GM18909 (cell line): ENCODE measurements around the gene RAP1GAP2.
"Not testable (repeated sequence)": the region's sequence is repeated elsewhere in the genome, so short reads cannot be mapped to it uniquely, and the experiment has no call there.

Experiments used
- ATAC-seq: cut with Tn5 transposase; IDR thresholded peaks from one replicate; pipeline ENCODE4 v1.9.1; 2021; ENCODE audit warnings: mild to moderate bottlenecking; ENCODE audit not compliant: unreplicated experiment, poor library complexity

The RAP1GAP2 gene

DNA sequence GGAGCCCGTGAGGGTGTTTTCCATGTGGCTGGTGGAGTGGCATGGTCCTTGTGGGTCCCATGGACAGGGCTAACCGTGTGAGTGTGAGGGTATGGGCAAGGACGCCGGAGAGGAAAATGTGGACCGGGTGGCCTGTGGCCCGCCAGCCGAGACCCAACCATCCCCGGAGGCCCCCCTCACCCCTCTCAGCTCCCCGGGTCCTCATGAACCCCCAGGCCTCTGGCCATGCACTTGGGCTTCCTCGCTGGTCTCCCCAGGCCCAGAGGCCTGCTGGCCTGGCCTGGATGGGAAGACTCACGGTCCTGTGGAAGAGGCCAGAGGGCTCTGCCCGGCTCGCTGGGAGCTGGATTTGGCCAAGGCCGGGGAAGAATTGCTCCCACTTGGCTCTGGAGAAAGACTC lies 13.1 kb downstream of the RAP1GAP2 start:
- no peak for ATAC-seq

DNA sequence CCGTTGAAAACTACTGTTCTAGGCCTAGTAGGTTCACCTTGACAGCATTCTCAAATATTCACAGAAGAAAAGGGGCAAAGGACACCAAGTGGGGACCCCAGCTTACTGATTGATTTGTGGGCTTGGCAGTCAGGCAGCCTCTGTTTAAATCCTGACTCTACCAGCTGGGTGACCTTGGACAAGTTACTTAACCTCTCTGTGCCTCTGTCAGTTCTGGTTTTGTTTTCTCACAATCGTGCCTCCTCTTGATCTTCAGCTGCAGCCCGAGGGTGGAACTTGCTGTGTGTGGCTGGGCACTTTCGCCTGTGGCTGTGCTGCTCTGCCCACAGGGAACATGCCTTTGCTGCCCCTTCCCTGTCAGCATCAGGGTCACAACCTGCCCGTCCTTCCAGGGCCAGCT lies 17.8 kb downstream of the RAP1GAP2 start:
- peak; percentile 6 for ATAC-seq

DNA sequence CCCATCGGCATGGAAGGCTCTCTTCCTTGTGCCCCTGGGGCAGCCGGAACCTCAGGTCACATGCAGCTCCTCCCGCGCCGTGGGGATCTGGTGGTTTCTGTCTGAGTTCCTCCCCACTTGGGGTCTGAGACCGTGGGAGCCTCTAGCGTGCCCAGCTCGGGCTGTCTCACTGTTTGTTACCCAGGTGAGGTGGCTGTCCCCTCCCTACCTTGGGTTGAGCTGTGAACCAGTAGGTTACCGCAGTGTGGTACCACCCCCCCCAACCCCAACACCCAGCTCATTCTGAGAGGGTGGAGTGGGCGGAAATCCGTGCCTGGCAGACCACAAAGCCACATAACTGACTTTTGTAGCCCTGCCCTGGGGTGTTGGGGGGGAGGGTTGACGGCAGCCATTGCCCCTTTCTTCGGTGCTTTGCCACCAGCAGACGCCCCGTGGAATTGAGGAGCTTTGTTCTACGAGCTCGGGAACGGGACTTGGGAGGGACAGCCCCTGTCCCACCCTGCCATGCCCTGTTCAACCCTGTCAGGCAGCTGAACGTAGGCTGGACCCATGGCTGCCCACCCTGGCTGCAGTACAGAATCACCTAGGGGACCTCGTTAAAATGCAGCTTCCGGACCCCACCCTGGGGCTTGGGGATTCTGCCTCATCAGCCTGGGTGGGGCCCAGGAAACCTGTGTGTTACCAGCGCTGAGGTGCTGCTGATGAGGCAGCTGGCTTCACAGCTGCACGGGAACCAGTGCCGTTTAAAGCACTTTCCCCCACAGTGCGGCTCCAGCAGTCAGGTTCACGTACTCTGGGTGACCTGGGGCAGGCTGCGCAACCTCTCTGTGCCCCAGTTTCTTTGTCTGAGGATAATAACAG lies 18.5 kb downstream of the RAP1GAP2 start:
- peak; percentile 57 for ATAC-seq

DNA sequence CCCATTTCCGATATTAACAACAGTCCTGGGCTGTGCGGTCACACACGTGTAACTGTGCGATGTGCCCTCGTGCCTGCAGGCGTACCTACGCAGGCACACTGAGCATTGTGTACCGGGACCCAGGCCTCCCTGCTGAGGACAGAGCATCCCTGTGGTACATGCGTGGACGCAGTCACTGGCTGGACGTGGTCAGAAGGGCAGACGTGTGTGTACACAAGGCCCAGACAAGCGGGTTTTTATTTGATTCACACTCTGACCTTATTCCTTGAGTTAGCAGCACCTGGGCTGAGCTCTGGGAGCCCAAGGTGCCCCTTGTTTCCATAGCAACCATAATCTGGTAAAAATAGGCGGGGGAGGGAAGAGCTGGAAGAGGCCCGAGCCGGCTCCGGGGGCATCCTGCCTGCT lies 19.5 kb downstream of the RAP1GAP2 start:
- ATAC-seq, result no peak

DNA sequence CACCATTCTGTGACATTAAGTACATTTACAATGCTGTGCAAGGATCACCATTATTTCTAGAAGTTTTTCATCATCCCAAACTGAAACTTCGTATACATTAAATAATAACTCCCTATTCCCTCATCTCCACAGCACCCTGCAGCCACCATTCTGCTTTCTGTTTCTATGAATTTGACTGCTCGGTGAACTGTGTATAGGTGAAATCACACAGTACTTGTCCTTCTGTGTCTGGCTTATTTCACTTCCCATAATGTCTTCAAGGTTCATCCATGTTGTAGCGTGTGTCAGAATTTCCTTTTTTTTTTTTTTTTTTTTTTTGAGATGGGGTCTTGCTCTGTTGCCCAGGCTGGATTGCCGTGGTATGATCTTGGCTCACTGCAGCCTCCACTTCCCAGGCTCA lies 20.4 kb downstream of the RAP1GAP2 start:
- ATAC-seq, result no peak

DNA sequence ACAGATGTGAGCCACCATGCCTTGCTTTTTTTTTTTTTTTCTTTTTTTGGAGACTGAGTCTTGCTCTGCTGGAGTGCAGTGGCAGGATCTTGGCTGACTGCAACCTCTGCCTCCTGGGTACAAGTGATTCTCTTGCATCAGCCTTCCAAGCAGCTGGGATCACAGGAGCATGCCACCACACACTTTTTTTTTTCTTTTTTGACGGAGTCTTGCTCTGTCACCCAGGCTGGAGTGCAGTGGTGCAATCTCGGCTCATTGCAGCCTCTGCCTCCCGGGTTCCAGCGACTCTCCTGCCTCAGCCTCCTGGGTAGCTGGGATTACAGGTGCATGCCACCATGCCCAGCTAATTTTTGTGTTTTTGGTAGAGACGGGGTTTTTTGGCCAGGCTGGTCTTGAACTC lies 23.1 kb downstream of the RAP1GAP2 start:
- not testable (repeated sequence) for ATAC-seq

DNA sequence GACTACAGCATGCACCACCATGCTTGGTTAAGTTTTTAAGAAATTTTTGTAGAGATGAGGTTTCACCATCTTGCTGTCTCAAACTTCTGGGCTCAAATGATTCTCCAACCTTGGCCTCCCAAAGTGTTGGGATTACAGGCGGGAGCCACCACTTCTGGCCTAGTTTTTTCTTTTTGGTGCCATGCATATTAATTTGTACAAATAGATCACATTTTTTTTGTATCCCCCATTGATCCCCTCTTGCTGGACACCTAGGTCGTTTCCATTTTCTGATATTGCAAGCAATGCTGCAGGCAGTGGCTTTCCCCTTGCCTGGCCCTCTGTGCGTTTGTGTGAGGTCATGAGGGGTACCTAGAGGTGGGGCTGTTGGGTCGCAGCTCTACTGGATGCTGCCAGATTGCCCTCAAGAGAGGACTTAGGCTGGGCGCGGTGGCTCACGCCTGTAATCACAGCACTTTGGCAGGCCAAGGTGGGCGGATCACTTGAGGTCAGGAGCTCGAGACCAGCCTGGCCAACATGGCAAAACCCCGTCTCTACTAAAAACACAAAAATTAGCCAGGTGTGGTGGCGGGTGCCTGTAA lies 23.8 kb downstream of the RAP1GAP2 start:
- ATAC-seq, result no peak

DNA sequence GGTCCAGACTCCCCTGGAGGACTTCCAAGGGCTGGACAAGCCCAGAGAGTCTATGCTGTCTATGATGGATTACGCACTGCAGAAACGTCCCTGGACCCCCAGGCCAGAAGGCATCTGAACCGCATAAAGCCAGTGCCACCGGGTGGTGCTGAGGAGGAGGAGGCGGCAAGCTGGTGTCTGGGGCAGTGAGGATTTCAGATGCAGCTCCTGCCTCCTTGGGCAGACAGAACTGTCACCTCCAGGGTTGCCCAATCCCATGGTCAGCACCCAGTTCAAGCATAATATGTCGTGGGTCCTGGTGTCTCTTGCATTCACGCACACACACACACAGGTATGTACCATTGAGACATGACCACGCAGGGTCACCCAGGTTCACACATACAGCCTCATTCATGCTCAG lies 25.6 kb downstream of the RAP1GAP2 start:
- no peak for ATAC-seq

DNA sequence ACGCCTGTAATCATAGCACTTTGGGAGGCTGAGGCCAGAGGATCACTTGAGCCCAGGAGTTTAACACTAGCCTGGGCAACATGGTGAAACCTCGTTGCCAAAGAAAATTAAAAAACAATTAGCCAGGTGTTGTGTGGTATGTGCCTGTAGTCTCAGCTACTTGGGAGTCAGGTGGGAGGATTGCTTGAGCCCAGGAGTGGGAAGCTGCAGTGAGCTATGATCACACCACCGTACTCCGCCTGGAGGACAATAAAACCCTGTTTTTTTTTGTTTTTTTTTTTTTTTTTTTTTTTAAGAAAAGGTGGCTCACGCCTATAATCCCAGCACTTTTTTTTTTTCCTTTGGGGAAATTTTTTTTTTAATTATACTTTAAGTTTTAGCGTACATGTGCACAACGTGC lies 26.1 kb downstream of the RAP1GAP2 start:
- no peak for ATAC-seq

DNA sequence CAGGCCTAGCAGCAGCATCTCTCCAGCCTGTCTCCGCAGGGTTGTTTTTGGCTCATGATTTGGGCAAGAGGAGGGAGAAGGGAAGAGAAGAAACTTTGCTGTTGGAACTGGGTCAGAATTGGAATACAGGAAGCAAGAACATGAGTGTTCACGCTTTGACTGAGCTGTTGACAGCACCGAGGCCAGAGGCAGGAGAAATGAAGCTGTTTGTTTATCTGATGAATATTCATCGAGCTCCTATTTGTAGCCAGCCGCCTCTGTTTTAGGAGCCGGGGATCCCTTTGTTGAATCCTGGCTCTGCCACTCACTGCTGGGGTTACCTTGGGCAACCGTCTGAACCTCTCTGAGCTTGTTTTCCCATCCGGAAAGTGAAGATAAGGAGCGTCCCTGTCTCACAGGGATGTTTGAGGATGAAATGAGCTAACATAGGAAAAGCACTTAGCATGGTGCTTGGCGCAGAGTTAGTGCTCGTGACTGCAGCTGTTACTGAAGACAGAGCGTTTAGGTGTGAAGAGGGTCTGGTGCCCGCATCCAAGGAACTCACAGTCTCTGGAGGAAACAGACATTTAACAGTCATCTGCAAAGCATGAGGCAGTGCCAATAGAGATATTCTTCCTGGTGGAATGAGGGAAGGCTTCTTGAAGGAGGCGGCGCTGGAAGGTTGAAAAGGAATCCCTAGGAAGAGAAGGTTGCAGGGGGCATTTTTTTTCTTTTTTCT lies 29.2 kb downstream of the RAP1GAP2 start:
- no peak for ATAC-seq

DNA sequence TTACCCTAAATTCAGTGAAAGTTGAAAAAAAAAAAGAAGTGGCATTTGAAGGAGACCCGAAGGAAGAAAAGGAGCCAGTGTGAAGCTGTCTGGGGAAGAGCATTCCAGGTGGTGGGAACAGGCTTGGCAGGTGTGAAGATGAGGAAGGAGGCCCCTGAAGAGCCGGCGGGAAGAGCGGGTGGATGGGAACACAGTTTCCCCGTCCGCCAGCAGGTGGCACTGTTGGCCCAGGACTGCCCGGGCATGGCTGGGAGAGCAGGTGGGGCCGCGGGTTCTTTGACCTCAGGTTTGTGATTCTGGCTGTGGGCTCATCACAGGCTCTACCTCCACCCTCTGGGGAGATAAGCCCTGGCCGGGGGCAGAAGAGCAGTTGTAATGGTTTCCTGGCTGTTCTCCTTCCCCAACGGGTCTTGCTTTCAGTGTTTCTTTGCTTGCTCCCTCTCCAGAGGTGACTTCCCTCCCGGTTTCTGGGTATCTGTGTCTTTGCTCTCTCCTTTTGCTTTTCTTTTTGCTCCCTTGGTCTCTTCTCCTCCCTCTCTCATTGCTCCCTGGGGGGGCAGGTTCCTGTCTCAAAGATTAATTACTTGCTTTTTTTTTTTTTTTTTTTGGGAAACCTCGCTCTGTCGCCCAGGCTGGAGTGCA lies 32.3 kb downstream of the RAP1GAP2 start:
- ATAC-seq, result peak; percentile 47

DNA sequence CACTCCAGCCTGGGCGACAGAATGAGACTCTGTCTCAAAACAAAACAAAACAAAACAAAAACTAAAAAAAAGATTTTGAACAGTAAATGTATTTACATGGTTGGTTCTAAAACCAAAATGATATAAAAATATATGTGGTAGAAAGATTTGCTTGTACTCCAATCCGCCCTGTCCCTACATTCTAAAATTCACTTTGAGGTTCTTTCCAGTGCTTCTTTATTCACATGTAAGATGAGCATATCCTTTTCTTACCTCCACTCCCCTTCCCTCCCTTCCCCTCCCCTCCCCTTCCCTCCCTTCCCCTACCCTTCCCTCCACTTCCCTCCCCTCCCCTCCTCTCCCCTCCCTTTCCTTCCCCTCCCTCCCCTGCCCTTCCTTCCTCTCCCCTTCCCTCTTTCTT lies 34.4 kb downstream of the RAP1GAP2 start:
- no peak for ATAC-seq

DNA sequence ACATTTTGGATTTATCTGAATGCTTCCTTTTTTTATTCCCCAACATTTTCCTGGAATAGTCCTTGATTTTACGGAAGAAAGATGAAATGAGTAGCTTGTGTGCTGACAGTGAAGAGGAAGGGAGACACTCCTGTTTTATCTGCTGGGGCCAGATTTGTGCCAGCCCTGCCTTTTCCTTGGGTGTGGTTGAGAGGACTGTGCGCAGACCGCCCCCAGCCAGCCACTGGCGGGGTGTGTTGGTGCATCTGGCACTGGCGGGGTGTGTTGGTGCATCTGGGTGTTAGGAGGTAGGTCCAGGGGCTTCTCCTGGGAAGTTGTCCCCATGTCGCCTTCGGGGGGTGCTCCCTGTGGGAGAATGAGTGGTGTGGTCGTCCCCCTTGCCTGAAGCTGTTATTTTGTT lies 39.5 kb downstream of the RAP1GAP2 start:
- ATAC-seq, result no peak

DNA sequence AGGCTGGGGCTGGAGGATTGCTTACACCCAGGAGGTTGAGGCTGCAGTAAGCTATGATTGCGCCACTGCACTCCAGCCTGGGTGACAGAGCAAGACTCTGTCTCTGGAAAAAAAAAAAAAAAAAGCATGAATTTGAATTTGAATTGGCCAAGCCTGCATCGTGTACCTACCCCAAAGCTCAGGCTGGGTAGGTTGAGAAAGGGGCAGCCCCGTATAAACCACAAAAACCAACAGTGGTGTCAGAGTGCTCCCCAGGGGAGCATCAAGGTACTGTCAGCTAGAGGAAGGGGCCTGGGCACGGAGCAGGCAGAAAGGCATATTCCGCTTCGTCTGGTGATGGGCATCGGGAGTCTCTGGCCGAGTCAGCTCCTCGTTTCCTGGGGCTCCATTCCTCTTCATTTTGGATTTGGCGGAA lies 40.9 kb downstream of the RAP1GAP2 start:
- ATAC-seq, result peak; percentile 71

DNA sequence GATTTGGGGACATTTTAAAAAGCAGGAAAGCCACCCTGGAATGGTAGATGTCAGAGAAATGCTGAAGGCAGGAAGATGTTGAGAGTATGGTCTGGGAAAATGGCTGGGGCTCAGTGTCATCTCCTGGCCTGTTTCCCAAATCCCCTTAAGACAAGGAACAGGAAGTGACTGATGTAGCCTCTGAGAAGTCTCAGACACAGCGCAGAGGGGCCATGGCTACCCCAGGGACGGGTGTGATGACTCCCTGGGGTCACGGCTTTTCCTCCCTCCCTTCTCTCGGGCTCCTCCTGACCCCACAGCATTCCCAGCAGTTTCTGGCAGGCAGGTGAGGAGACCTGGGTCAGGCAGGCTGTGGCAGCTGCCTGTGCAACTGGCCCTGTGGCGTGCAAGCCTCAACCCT lies 45.4 kb downstream of the RAP1GAP2 start:
- no peak for ATAC-seq

DNA sequence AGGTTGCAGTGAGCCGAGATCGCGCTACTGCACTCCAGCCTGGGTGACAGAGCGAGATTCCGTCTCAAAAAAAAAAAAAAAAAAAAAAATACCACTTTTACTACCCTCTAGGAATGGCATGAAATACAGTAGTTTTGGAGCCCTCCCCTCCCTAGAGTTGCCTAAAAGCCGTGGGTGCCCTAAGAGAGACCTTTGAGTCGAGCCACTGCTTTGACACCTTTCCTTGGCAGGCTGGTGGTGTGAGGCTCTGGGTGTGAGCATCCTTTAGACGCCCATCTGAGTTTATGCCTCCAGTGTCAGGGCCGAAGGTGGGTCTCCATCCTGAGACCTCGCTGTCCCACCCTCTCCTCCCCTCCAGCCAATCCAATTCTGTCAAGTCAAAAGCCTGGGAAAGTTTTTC lies 46.2 kb downstream of the RAP1GAP2 start:
- ATAC-seq, result no peak

DNA sequence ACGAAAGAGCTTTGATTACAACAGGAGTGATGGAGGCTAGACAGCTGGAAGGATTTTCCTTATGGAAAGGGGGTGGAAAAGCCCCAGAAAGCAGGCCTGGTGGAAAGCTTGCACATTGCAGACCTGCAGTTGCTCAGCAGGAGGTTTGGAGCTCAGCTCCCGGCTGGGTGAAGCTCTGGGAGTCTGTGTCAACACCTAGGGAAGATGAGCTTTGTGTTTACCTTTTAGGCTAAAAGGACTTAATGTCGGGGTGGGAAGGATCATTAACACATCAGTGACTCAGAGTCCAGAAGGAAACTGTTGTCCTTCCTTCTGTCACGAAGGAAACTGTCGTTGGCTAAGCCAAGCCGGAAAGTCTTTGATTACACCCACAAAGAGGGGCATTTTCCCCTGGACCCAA lies 48.2 kb downstream of the RAP1GAP2 start:
- ATAC-seq, result no peak

DNA sequence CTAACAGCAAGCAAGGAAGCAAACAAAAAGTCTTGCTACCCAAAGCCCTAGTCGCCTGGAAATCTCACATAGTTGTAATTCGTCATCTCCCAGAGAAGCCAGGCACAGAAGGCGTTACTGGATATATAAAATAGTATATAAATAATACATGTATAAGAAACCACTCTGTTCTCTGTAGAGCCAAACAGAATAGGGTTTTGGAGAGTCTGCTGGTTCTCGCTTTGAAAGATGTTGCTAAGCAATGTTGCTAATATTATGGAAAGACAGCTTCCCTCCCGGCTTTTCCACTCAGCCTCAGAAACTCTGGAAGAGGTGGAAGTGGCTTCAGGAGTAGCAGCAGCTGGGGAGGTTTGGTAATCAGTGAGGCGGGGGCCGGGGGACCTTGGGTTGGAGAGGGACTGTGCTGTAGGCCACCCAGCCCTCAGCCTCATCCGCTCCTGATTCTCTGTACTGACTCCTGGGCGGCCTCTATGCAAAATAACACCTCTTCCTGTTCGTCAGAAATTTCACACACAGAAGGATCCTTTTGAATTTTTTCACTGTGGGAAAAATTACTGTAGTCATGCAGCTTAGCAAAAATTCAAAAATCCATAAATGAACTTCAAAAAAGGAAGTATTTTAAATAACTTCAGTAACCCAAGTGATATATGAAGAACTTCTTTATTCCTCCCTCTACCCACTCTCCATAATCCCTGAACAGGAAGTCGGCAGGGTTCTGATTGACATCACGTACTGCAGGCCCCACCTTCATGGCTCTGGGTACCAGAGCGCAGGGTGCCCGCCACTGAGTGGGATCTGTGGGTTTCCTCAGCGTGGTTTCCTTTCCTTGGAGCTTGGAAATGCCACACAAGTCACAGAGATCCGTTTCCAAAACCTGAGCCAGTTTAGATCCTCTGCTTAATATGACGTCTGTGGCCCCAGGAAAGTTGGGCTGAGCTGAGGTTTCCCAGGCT lies 51.4 kb downstream of the RAP1GAP2 start:
- no peak for ATAC-seq

DNA sequence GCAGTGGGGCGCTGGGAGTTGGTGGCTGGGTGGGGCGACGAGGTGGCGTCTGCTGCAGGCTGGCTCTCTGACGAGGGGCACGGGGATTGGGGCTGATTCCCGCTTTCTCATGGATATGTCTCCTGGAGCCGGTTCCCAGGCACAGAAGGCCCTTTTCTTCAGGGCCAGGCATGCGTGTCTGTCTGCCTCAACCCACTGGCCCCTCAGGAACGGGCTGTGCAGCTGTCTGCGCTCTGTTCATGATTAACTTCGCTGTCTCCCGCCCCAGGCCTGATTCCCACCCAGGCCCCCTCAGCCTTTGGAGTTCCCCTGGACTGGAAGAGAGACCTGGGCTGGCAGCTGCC lies 53.1 kb downstream of the RAP1GAP2 start:
- no peak for ATAC-seq

DNA sequence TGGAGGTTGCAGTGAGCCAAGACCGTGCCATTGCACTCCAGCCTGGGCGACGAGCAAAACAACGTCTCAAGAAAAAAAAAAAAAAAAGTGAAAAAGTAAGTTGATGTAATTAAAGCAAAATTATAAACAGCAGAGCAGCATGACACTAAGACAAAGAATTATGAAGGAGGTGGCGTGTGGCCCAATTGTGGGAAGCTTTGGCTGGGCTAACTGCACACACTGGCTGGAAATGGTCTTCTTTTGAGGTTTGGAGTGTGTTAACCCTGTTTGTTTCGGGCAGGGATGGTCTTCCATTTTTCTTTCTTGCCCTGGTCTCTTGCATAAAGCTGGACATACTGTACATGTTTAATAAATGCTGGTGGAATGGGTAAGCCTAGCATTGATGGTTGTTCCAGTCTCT lies 54.8 kb downstream of the RAP1GAP2 start:
- no peak for ATAC-seq
